Raji (cell line): ENCODE measurements around the gene GLIS1.

Source experiments
- POLR2A ChIP-seq: IDR thresholded peaks from 2 replicates; pipeline ENCODE4 v1.6.1; 2011; ENCODE audit warnings: low read depth, low read length, control low read depth; ENCODE audit not compliant: insufficient read depth

GLIS1 gene

DNA sequence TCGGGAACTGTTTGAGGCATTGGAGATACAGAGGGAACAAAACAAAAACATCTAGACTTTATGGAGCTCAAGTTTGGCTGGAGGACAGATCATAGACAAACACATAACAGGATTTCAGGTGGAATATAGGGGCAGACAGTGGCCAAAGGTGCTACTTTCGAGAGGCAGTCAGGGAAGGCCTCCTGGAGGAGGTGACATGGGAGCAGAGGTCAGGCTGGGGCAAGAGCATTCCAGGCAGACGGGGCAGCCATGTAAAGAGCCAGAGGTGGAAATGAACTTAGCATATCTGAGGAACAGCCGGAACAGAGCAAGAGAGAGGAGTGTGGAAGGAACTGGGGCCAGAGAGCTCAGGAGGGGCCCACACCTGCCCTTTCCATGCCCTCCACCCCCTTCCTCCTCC lies 157.5 kb downstream of the GLIS1 start:
- TF ChIP-seq POLR2A, result no peak

GRCh38 chr1:53580739-53581475 lies 158.1 kb downstream of the GLIS1 start:
- TF ChIP-seq POLR2A, result no peak

- no peak for TF ChIP-seq POLR2A
Observed at GRCh38 chr1:53580009-53580400, 159.0 kb downstream of the GLIS1 start.

GRCh38 chr1:53579221-53580008 lies 159.5 kb downstream of the GLIS1 start:
- TF ChIP-seq POLR2A, result no peak

DNA sequence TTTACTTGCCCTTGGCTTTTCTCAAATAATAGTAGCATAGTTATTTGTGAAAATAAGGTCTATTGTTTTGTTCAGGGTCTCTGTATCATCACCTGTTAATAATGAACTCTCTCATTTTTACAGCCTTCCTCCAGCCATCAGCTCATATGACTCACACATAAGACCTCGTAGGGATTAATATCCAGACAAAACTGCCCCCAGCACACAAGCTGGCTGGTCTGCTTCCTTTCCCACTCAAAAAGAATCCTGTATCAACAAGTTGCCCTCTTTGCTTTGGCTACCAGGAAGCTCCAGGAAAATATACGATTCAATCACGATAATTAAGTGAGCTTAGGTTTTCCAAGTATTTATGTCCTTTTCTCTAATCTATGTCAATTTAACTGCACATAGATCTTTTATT lies 160.6 kb downstream of the GLIS1 start:
- no peak for TF ChIP-seq POLR2A

DNA sequence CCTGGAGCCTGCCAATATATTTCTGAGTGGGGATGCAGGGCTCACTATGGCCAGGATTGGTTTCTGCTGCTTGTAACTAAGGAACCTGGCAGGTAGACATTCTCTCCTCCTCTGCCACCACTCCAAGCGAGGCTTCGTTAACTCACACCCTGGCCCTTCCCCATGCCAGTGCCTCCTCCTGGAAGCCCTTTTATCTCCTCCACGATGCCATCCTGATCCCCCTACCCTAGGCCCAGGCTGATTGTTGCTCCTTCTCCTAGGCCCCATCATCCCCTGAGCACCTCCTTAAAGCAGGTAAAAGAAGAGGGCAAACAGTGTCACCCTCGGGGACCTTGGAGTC lies 161.2 kb downstream of the GLIS1 start:
- TF ChIP-seq POLR2A, result no peak

DNA sequence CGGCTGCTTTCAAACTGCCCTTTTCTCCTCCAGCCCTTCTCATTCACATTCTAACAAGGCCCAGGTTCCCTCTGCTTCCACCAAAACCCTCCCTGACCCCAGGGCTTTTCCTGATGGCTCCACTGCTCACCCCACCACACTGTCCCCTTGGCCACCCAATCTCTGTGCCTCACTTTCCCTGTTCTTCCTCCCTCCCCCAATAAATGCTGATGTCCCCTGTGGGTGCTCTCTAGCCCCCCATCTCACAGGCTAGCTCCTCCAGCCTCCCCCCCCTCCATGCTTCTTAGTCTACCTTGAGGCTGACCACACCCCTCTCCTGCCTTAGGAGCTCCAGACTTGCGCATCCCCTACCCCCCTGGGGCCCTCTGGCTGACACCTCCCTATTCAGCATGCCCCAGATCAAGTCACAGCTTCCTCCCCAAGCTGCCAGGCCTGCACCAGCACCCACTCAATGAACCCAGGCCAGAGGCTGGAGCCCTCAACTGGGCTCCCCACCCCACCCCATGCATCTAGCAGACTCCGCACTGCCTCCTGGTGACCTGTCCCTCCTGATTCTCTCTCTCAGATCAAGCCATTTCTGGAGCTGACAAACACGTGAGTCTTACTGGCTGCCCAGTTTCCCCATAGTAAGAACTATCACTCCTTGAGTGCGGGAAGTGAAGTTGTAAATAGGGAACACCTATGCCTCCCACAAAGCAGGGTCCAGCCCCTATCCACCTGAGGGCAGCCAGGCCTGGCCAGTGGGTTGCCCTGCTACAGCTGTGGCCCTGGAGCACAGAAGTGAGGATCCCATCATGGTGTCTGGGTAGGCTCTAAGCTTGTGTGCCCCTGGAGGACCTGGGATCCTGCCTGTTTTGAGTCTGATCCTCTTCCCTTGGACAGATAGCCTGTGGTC lies 161.9 kb downstream of the GLIS1 start:
- no peak for TF ChIP-seq POLR2A

DNA sequence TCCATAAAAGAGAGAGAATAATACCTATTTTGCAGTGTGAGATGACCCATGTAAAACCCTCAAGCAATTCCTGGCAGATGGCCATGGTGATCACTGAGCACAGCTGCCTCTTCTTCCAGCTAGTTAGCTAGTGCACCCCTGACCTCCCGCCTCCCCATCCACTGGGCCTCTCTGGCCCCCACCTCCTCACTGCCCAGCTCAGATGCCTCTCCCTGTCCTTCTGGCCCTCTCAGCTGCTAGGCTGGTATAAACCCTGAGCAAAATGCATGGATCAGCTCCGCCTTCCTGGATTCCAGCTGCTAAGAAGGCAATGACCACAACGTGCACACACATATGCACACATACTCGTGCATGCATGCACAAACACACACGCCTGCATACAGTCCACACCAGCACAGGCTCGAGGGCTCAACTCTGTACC lies 162.6 kb downstream of the GLIS1 start:
- no peak for TF ChIP-seq POLR2A

DNA sequence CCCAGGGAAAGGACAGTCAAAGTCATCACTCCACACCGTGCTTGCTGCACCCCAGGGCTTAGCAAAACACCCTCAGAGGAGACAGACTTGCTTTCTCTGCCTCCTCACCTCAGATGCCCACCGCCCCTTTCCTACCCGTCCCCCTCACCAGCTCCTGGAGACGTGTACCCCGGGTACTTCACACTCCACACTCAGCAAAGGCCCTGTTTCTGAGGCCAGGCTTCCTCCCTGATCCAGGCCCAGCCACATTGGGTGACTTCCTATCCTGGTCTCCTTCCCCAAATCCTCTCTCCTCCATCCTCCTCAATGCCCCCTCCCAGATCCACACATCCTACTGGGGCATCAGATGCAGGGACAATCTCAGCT lies 163.0 kb downstream of the GLIS1 start:
- TF ChIP-seq POLR2A, result no peak

DNA sequence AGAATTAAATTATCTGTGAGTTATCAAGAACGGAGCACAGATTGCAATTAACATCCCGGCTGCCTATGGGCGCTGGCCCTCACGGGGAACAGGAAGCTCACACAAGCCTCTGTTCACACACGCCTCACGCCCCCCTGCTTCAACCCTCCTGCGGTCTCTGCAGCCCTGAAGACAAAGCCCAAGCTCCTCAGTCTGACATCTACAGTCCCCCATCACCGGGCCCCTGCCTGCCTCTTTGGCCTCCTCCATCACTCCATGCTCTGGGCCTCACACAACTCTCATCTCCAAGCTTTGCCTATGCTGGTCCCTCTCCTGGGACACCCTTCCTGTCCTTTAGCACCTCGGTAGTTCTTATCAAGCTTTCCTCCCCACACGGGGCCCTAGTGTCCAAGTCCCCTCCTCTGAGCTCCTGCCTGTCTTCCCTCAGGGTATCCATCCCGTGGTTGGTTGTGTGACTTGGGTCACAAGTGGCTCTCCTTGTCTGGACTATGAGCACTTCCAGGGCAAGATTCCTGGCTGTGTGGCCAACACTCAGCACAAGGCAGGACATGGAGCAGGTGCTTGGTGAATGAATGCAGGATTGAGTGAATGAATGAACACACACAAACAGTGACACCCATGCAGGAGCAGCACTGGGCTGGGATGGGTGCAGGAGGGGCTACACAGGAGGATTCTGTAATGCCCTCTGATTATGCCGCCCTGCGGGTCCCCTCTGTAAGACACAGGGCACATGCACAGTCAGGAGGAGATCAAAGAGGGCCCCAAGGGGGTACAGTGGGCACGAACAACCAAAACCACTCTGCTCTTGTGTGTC lies 163.6 kb downstream of the GLIS1 start:
- no peak for TF ChIP-seq POLR2A

- TF ChIP-seq POLR2A, result no peak
Observed at GRCh38 chr1:53574621-53575020, 164.3 kb downstream of the GLIS1 start.

- TF ChIP-seq POLR2A, result no peak
Observed at GRCh38 chr1:53573931-53574330, 165.0 kb downstream of the GLIS1 start.

GRCh38 chr1:53573522-53573921 lies 165.4 kb downstream of the GLIS1 start:
- no peak for TF ChIP-seq POLR2A

DNA sequence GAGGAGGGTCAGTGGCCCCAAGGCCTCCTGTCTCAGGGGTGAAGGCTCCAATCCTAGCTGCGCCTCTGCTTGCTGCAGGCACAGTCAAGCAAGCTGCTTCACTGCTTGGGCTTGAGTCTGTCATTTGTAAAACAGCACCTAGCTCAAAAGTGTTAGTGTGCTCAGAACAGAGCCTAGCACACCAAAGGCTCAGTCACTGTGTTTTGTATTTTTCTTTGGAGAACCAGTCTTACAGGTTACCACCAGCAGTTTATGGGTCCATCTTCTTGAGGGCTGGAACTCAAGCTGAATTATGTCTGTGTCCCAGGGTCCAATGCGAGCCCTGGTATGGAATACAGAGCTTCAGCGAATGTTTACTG lies 166.2 kb downstream of the GLIS1 start:
- no peak for TF ChIP-seq POLR2A
